OCI-LY3 (cell line): ENCODE measurements around the gene MON2.

Experiments
- EZH2phosphoT487 ChIP-seq: fragments of 200-600 bp; shearing (Covaris generic); IDR thresholded peaks from 2 replicates; pipeline ENCODE4 v1.6.1; 2018; ENCODE audit warnings: antibody characterized with exemption, mixed run types, low read depth
- TF ChIP-seq, protein P1 (sequence below): fragments of 200-600, 300-600 bp; sonication (generic); IDR thresholded peaks from 2 replicates; pipeline ENCODE4 v1.5.1; 2014; ENCODE audit warnings: antibody characterized with exemption, low read length, low read depth

DNA sequence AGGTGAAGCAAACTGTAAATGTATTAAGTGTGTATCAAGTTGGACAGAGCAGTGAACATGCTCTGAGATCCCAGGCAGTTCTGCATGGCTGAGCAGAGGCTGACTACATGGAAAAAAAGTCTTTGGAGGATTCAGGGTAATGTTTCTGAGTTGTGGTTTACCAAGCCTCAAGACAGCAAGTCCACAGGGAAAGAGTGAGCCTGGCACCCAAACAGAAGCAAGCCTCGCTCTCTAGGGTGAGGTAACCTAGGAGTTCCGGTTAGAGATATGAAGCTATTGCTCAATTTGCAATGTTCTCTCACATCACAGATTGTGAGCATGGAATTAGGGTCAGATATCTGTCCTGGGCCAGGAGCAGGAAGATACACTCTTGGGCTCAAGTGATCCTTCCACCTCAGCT, 158.6 kb downstream of the MON2 start:
- TF ChIP-seq, protein P1, sequence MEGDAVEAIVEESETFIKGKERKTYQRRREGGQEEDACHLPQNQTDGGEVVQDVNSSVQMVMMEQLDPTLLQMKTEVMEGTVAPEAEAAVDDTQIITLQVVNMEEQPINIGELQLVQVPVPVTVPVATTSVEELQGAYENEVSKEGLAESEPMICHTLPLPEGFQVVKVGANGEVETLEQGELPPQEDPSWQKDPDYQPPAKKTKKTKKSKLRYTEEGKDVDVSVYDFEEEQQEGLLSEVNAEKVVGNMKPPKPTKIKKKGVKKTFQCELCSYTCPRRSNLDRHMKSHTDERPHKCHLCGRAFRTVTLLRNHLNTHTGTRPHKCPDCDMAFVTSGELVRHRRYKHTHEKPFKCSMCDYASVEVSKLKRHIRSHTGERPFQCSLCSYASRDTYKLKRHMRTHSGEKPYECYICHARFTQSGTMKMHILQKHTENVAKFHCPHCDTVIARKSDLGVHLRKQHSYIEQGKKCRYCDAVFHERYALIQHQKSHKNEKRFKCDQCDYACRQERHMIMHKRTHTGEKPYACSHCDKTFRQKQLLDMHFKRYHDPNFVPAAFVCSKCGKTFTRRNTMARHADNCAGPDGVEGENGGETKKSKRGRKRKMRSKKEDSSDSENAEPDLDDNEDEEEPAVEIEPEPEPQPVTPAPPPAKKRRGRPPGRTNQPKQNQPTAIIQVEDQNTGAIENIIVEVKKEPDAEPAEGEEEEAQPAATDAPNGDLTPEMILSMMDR: no peak
- TF ChIP-seq EZH2phosphoT487: no peak
